ENCODE measurements around the gene ADGRB3. TPM values are rescaled to one million over a fixed set of nuclear protein-coding genes. Genes with fewer than 3 reads are reported as not detected.
"Not testable (repeated sequence)": the region's sequence is repeated elsewhere in the genome, so short reads cannot be mapped to it uniquely, and the experiment has no call there.

Gene ADGRB3
- total and polyA plus RNA-seq, 4 donors: 0.21 to 2.3 (median 0.48) TPM

DNA sequence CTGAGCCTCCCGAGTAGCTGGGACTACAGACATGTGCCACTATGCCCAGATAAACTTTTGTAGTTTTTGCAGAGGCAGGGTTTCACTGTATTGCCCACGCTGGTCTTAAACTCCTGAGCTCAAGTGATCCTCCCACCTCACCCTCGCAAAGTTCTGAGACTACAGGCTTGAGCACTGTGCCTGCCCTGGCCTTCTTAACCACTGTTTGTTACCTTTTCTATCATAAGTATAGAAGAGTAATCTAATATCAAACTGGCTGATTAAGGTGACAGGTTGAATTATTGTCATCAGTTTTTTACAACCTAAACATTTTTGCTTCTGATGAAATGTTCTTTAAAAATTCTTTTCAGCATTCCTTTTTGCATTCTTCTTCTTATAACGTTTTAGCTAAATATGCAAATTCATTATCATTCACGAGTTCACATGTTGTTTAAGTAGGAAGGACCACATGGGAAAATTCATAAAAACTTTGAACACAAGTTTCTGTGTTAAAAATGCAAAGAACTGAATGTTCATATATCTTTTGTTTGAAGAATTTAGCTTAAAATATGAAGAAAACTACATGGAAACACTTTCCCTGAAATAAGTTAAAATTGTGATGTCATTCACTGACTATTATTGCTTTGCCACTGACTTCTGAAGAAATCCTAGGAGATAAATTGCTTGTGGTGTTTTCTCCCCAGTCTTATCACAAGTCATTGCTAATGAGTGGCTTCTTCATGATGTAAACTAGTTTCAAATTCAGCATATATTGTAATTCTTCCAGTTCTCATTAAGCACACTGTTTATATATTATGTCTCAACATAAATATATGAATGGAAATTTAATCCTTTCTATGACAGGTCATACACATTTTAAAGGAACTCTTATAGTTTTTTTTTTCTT lies 106.7 kb downstream of the ADGRB3 start:
- no peak for DNase-seq (ENCODE audit: low spot score)

DNA sequence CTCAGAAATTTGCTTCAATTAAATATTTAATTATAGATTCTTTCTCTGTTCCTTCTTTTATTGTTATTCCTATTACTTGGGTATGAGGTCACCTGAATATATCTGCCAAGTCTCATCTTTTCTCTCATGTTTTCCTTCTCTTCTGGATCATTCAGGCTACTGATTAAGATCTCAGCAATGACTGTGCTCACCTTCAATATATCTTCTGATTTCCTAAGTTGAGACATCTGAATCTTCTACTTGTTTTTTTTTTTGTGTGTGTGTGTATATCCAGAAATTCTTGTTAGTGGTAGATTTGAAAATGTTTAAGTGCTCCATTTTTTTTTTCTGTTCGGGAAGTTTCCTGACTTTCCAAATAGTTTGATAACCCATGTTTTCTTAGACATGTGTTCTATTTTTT lies 108.0 kb downstream of the ADGRB3 start:
- no peak for DNase-seq (ENCODE audit: low spot score)
- no peak overlapping the region for H3K4me3 ChIP-seq (ENCODE audit: low read depth in 1 of 3, low read length in 3 of 3)
- no peaks in the 10 kb centered on the region for H3K4me1 ChIP-seq (ENCODE audit: control insufficient read depth in 4 of 4, insufficient read depth in 4 of 4, low read length in 3 of 4)
- no peak overlapping the region for H3K9ac ChIP-seq (ENCODE audit: low read depth in 1 of 2, low read length in 2 of 2)
- no peaks in the 10 kb centered on the region for H3K36me3 ChIP-seq (ENCODE audit: control insufficient read depth in 4 of 4, insufficient read depth in 3 of 4, low read depth in 1 of 4, low read length in 3 of 4)
- H3K27me3 ChIP-seq (ENCODE audit: control insufficient read depth in 4 of 4, insufficient read depth in 4 of 4, low read length in 3 of 4): no peaks in the 10 kb centered on the region
- no peak overlapping the region for H3K27ac ChIP-seq (ENCODE audit: low read depth in 1 of 2, low read length in 2 of 2)
- no peak for TF ChIP-seq YY1 (IDR thresholded peaks at IDR 0.05)
- H3K9me3 ChIP-seq (ENCODE audit: control insufficient read depth in 4 of 4, low read length in 3 of 4): no peaks in the 10 kb centered on the region
- 61% methylated on average over 1 of the region's 1 CpG for WGBS

More for the DNA sequence above, 106.7 kb downstream of the ADGRB3 start:
- Histone ChIP-seq H3K9ac (ENCODE audit: low read depth in 1 of 2, low read length in 2 of 2) (no peak overlapping the region), H3K27ac (ENCODE audit: low read depth in 1 of 2, low read length in 2 of 2) (no peak overlapping the region), H3K4me3 (ENCODE audit: low read depth in 1 of 3, low read length in 3 of 3) (no peak overlapping the region), H3K9me3 (ENCODE audit: control insufficient read depth in 4 of 4, low read length in 3 of 4) (no peaks in the 10 kb centered on the region), H3K27me3 (ENCODE audit: control insufficient read depth in 4 of 4, insufficient read depth in 4 of 4, low read length in 3 of 4) (no peaks in the 10 kb centered on the region), H3K4me1 (ENCODE audit: control insufficient read depth in 4 of 4, insufficient read depth in 4 of 4, low read length in 3 of 4) (no peaks in the 10 kb centered on the region), H3K36me3 (ENCODE audit: control insufficient read depth in 4 of 4, insufficient read depth in 3 of 4, low read depth in 1 of 4, low read length in 3 of 4) (no peaks in the 10 kb centered on the region)
- 83% methylated on average over 5 of the region's 5 CpGs for whole genome bisulfite sequencing
- no peak for TF ChIP-seq HNF4A (conservative IDR thresholded peaks at IDR 0.05)
- TF ChIP-seq, protein P1, sequence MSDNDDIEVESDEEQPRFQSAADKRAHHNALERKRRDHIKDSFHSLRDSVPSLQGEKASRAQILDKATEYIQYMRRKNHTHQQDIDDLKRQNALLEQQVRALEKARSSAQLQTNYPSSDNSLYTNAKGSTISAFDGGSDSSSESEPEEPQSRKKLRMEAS (IDR thresholded peaks at IDR 0.05): no peak
- TF ChIP-seq SP1 (IDR thresholded peaks at IDR 0.05): no peak
- TF ChIP-seq, protein P2, sequence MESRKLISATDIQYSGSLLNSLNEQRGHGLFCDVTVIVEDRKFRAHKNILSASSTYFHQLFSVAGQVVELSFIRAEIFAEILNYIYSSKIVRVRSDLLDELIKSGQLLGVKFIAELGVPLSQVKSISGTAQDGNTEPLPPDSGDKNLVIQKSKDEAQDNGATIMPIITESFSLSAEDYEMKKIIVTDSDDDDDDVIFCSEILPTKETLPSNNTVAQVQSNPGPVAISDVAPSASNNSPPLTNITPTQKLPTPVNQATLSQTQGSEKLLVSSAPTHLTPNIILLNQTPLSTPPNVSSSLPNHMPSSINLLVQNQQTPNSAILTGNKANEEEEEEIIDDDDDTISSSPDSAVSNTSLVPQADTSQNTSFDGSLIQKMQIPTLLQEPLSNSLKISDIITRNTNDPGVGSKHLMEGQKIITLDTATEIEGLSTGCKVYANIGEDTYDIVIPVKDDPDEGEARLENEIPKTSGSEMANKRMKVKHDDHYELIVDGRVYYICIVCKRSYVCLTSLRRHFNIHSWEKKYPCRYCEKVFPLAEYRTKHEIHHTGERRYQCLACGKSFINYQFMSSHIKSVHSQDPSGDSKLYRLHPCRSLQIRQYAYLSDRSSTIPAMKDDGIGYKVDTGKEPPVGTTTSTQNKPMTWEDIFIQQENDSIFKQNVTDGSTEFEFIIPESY (IDR thresholded peaks at IDR 0.05): no peak
- TF ChIP-seq, protein P3, sequence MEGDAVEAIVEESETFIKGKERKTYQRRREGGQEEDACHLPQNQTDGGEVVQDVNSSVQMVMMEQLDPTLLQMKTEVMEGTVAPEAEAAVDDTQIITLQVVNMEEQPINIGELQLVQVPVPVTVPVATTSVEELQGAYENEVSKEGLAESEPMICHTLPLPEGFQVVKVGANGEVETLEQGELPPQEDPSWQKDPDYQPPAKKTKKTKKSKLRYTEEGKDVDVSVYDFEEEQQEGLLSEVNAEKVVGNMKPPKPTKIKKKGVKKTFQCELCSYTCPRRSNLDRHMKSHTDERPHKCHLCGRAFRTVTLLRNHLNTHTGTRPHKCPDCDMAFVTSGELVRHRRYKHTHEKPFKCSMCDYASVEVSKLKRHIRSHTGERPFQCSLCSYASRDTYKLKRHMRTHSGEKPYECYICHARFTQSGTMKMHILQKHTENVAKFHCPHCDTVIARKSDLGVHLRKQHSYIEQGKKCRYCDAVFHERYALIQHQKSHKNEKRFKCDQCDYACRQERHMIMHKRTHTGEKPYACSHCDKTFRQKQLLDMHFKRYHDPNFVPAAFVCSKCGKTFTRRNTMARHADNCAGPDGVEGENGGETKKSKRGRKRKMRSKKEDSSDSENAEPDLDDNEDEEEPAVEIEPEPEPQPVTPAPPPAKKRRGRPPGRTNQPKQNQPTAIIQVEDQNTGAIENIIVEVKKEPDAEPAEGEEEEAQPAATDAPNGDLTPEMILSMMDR (IDR thresholded peaks at IDR 0.05; ENCODE audit: low read depth, low read length, missing input control): no peak

DNA sequence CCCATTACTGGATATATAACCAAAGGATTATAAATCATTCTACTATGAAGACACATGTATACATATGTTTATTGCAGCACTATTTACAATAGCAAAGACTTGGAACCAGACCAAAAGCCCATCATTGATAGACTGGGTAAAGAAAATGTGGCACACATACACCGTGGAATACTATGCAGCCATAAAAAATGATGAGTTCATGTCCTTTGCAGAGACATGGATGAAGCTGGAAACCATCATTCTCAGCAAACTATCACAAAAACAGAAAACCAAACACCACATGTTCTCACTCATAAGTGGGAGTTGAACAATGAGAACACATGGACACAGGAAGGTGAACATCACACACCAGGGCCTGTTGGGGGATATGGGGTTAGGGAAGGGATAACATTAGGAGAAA lies 109.3 kb downstream of the ADGRB3 start:
- 72% methylated on average over 1 of the region's 1 CpG for WGBS
- H3K27ac ChIP-seq (ENCODE audit: low read depth in 1 of 2, low read length in 2 of 2); H3K27me3 ChIP-seq (ENCODE audit: control insufficient read depth in 4 of 4, insufficient read depth in 4 of 4, low read length in 3 of 4); H3K4me1 ChIP-seq (ENCODE audit: control insufficient read depth in 4 of 4, insufficient read depth in 4 of 4, low read length in 3 of 4); H3K4me3 ChIP-seq (ENCODE audit: low read depth in 1 of 3, low read length in 3 of 3); H3K36me3 ChIP-seq (ENCODE audit: control insufficient read depth in 4 of 4, insufficient read depth in 3 of 4, low read depth in 1 of 4, low read length in 3 of 4); DNase-seq (ENCODE audit: low spot score); H3K9ac ChIP-seq (ENCODE audit: low read depth in 1 of 2, low read length in 2 of 2); H3K9me3 ChIP-seq (ENCODE audit: control insufficient read depth in 4 of 4, low read length in 3 of 4): not testable (repeated sequence)

DNA sequence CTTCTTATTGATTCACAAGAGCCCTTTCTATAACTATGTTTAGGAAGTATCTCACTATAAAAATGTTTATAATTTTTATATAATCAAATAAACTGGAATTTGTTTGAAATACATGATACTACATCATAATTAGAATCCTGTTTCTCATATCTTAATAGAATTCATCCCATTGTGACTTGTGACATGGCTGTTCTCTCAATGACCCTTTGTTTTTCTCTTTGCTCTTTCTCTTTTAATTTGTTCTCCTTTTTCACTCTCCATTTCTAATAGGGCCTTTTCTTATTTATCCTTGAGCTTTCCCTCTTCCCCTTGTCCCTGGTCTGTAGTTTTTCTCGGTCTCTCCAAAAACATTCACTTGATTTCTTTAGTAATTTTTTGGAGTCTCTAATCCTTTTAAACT lies 111.3 kb downstream of the ADGRB3 start:
- 87% methylated on average over 1 of the region's 1 CpG for WGBS
- H3K36me3 ChIP-seq (ENCODE audit: control insufficient read depth in 4 of 4, insufficient read depth in 3 of 4, low read depth in 1 of 4, low read length in 3 of 4): no peaks in the 10 kb centered on the region
- H3K9me3 ChIP-seq (ENCODE audit: control insufficient read depth in 4 of 4, low read length in 3 of 4): no peaks in the 10 kb centered on the region
- no peaks in the 10 kb centered on the region for H3K27me3 ChIP-seq (ENCODE audit: control insufficient read depth in 4 of 4, insufficient read depth in 4 of 4, low read length in 3 of 4)
- no peak overlapping the region for H3K27ac ChIP-seq (ENCODE audit: low read depth in 1 of 2, low read length in 2 of 2)
- no peak overlapping the region for H3K9ac ChIP-seq (ENCODE audit: low read depth in 1 of 2, low read length in 2 of 2)
- H3K4me3 ChIP-seq (ENCODE audit: low read depth in 1 of 3, low read length in 3 of 3): no peak overlapping the region
- H3K4me1 ChIP-seq (ENCODE audit: control insufficient read depth in 4 of 4, insufficient read depth in 4 of 4, low read length in 3 of 4): no peaks in the 10 kb centered on the region
- no peak for DNase-seq (ENCODE audit: low spot score)
- TF ChIP-seq, protein P1 (IDR thresholded peaks at IDR 0.05): no peak
- no peak for TF ChIP-seq NR2F2 (IDR thresholded peaks at IDR 0.05)
- no peak for TF ChIP-seq FOXA2 (IDR thresholded peaks at IDR 0.05)
- no peak for TF ChIP-seq FOXA1 (IDR thresholded peaks at IDR 0.05)
- no peak for TF ChIP-seq HNF4G (IDR thresholded peaks at IDR 0.05)
- TF ChIP-seq SP1 (IDR thresholded peaks at IDR 0.05): no peak
- TF ChIP-seq EGR1 (IDR thresholded peaks at IDR 0.05; ENCODE audit: low read depth in 2 of 2): no peak
- TF ChIP-seq, protein P3 (IDR thresholded peaks at IDR 0.05; ENCODE audit: low read depth, low read length, missing input control): no peak
- no peak for TF ChIP-seq YY1 (IDR thresholded peaks at IDR 0.05)
